WERI-Rb-1 (cell line): ENCODE data around the gene TYW5.

Experiments used
- DNase-seq: peaks from one replicate; pipeline ENCODE4 v3.0.0-alpha.2; 2020
- H3K27ac ChIP-seq: fragments of 250-450 bp; sonication (Bioruptor Pico); 2 replicates; pipeline ENCODE4 v1.5.1; 2020; ENCODE audit warnings: mild to moderate bottlenecking, moderate library complexity
- H3K27me3 ChIP-seq: fragments of 250-450 bp; sonication (Bioruptor Pico); 2 replicates; pipeline ENCODE4 v1.5.1; 2021; ENCODE audit warnings: mild to moderate bottlenecking, low read depth, moderate library complexity; ENCODE audit not compliant: insufficient read depth, severe bottlenecking
- H3K36me3 ChIP-seq: fragments of 250-450 bp; sonication (Bioruptor Pico); 2 replicates; pipeline ENCODE4 v1.5.1; 2020; ENCODE audit warnings: mild to moderate bottlenecking, moderate library complexity
- H3K4me3 ChIP-seq: 2 replicates; pipeline ENCODE4 v1.5.1; 2011; ENCODE audit warnings: low read depth, mild to moderate bottlenecking, control low read depth, low read length
- H3K9me3 ChIP-seq: fragments of 250-450 bp; sonication (Bioruptor Pico); 2 replicates; pipeline ENCODE4 v1.5.1; 2021; ENCODE audit warnings: mild to moderate bottlenecking, moderate library complexity; ENCODE audit not compliant: severe bottlenecking
- TF ChIP-seq, protein P1 (sequence below): IDR thresholded peaks from 2 replicates; pipeline ENCODE4 v1.5.1; 2011; ENCODE audit warnings: low read depth, mild to moderate bottlenecking, control low read depth, inconsistent platforms, low read length

Gene TYW5

DNA sequence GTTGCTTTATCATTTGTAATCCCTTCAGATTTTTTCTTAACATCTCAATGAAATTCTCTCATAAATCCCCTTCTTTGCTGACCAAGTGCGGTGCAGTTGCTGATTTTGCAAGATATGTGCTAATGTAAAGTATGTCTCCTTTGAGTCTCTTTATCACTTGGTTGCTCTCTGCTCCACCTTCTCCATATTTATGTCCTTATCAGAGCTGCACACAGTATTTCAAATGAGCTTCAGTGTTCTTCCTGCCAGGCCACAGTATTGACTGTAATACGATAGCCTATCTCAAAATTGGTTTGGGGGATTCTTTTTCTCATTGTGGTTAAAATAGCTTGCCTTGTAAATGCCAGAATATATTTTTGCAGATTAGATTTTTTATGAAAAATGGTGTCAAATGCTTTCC is 32.3 kb upstream of the TYW5 start:
- Histone ChIP-seq H3K36me3 (no peaks in the 10 kb centered on the region), H3K4me3 (no peak overlapping the region), H3K27me3 (no peaks in the 10 kb centered on the region), H3K27ac (no peak overlapping the region), H3K9me3 (no peaks in the 10 kb centered on the region)
- DNase-seq = no peak
- TF ChIP-seq, protein P1, sequence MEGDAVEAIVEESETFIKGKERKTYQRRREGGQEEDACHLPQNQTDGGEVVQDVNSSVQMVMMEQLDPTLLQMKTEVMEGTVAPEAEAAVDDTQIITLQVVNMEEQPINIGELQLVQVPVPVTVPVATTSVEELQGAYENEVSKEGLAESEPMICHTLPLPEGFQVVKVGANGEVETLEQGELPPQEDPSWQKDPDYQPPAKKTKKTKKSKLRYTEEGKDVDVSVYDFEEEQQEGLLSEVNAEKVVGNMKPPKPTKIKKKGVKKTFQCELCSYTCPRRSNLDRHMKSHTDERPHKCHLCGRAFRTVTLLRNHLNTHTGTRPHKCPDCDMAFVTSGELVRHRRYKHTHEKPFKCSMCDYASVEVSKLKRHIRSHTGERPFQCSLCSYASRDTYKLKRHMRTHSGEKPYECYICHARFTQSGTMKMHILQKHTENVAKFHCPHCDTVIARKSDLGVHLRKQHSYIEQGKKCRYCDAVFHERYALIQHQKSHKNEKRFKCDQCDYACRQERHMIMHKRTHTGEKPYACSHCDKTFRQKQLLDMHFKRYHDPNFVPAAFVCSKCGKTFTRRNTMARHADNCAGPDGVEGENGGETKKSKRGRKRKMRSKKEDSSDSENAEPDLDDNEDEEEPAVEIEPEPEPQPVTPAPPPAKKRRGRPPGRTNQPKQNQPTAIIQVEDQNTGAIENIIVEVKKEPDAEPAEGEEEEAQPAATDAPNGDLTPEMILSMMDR = no peak

- Histone ChIP-seq H3K27me3 (no peaks in the 10 kb centered on the region), H3K27ac (no peak overlapping the region), H3K4me3 (no peak overlapping the region), H3K36me3 (no peaks in the 10 kb centered on the region), H3K9me3 (no peaks in the 10 kb centered on the region)
- TF ChIP-seq, protein P1 = peak; percentile 88
- peak; percentile 86 for DNase-seq
Measured at GRCh38 chr2:199985625-199986207, 30.4 kb upstream of the TYW5 start.

GRCh38 chr2:199984755-199985154 is 29.5 kb upstream of the TYW5 start:
- H3K27ac ChIP-seq = no peak overlapping the region
- DNase-seq = no peak
- H3K4me3 ChIP-seq = no peak overlapping the region
- H3K9me3 ChIP-seq = no peaks in the 10 kb centered on the region
- no peaks in the 10 kb centered on the region for H3K36me3 ChIP-seq
- TF ChIP-seq, protein P1 = no peak
- no peaks in the 10 kb centered on the region for H3K27me3 ChIP-seq

- TF ChIP-seq, protein P1 = no peak
- Histone ChIP-seq H3K9me3 (no peaks in the 10 kb centered on the region), H3K27ac (no peak overlapping the region), H3K27me3 (no peaks in the 10 kb centered on the region), H3K36me3 (no peaks in the 10 kb centered on the region), H3K4me3 (no peak overlapping the region)
- DNase-seq = no peak
Measured at GRCh38 chr2:199984159-199984558, 28.9 kb upstream of the TYW5 start.

DNA sequence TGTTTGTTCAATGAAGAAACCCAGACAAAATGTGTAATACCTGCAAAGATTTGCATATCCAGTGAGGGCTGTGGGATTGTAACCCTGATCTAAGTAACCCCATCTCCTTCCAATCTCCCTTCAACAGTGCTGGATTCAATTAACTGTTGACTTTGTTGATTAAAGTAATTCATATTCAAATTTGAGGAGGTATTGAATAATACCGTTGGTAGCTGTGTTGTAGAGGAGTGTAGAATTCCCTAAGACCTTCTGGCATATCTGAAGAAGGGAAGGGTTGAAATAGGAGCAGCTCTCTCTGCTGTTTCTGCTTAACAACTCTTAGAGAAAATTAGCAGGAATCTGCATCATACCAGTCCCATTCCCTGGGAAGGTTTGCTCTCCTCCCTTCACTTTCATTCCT is 28.2 kb upstream of the TYW5 start:
- TF ChIP-seq, protein P1 = no peak
- H3K27ac ChIP-seq = no peak overlapping the region
- H3K27me3 ChIP-seq = no peaks in the 10 kb centered on the region
- H3K4me3 ChIP-seq = no peak overlapping the region
- DNase-seq = no peak
- H3K9me3 ChIP-seq = no peaks in the 10 kb centered on the region
- H3K36me3 ChIP-seq = no peaks in the 10 kb centered on the region
